Endodermal cell (in vitro differentiated cells): Measurements from ENCODE around the gene SOCS2. TPM values are rescaled to one million over a fixed set of nuclear protein-coding genes. Genes with fewer than 3 reads are reported as not detected.

Source experiments
- DNase-seq: peaks from one replicate; pipeline ENCODE4 v3.0.0-alpha.2; 2017
- H3K27ac ChIP-seq: 2 replicates; pipeline ENCODE4 v1.5.1; 2013; ENCODE audit warnings: mild to moderate bottlenecking, low read depth, low read length, moderate library complexity
- H3K27me3 ChIP-seq: 2 replicates; pipeline ENCODE4 v1.6.1; 2013; ENCODE audit warnings: mild to moderate bottlenecking, low read length, moderate library complexity; ENCODE audit not compliant: insufficient read depth, control insufficient read depth, poor library complexity, severe bottlenecking
- H3K36me3 ChIP-seq: 2 replicates; pipeline ENCODE4 v1.7.0; 2013; ENCODE audit warnings: mild to moderate bottlenecking, low read length, moderate library complexity; ENCODE audit not compliant: control insufficient read depth, insufficient read depth
- H3K4me1 ChIP-seq: one replicate; pipeline ENCODE4 v1.7.0; 2013; ENCODE audit warnings: low read length; ENCODE audit not compliant: control insufficient read depth, insufficient read depth
- H3K4me3 ChIP-seq: 2 replicates; pipeline ENCODE4 v1.5.1; 2013; ENCODE audit warnings: mild to moderate bottlenecking, low read length, moderate library complexity
- H3K9ac ChIP-seq: 2 replicates; pipeline ENCODE4 v1.6.1; 2013; ENCODE audit warnings: mild to moderate bottlenecking, low read length, moderate library complexity; ENCODE audit not compliant: poor library complexity, severe bottlenecking; ENCODE audit errors: extremely low read depth
- H3K9me3 ChIP-seq: 2 replicates; pipeline ENCODE4 v1.6.1; 2013; ENCODE audit warnings: mild to moderate bottlenecking, low read length, moderate library complexity; ENCODE audit not compliant: control insufficient read depth
- H3K27ac Mint-ChIP-seq: 2 replicates; pipeline ENCODE4 v1.8.0; 2020; ENCODE audit warnings: mixed read lengths
- H3K27me3 Mint-ChIP-seq: 2 replicates; pipeline ENCODE4 v1.8.0; 2021; ENCODE audit warnings: mild to moderate bottlenecking, mixed read lengths; ENCODE audit not compliant: insufficient read depth
- H3K36me3 Mint-ChIP-seq: 2 replicates; pipeline ENCODE4 v1.8.0; 2020; ENCODE audit warnings: low read depth, mixed read lengths
- H3K4me1 Mint-ChIP-seq: 2 replicates; pipeline ENCODE4 v1.8.0; 2020; ENCODE audit warnings: mixed read lengths
- H3K4me3 Mint-ChIP-seq: 2 replicates; pipeline ENCODE4 v1.8.0; 2020; ENCODE audit warnings: mild to moderate bottlenecking, moderate library complexity, mixed read lengths
- H3K9me3 Mint-ChIP-seq: 2 replicates; pipeline ENCODE4 v1.8.0; 2020; ENCODE audit warnings: mild to moderate bottlenecking, mixed read lengths
- CTCF ChIP-seq: fragments of 200-600 bp; sonication (generic); conservative IDR thresholded peaks from 2 replicates; pipeline ENCODE4 v1.5.0; 2021; ENCODE audit warnings: antibody characterized with exemption, mild to moderate bottlenecking
- WGBS, 2 experiments: methylation state at CpG; one replicate each; pipeline versions ENCODE4 v1.1.5 to v1.1.7; 2013; ENCODE audit warnings: missing lambda C conversion rate in 2 of 2, mixed read lengths in 1 of 2; ENCODE audit not compliant: insufficient coverage in 1 of 2, insufficient read length in 1 of 2; 5-methylcytosine and 5-hydroxymethylcytosine counted together
- total RNA-seq, 2 donors: library from RNA; stranded (reverse); fragmentation: NEBNext Ultra II Directional in 1 of 2; extraction: Animal tissue kit (Norgen Biotek cat#: 25700) in 1 of 2; gene quantifications; 2 replicates in 1 of 2; 3 replicates in 1 of 2; pipeline ENCODE4 v1.2.1, GENCODE V29; 2021

Gene SOCS2
- total RNA-seq, 2 donors from 2014 or later, result 46.9 to 60.2 TPM

- Mint-ChIP-seq H3K4me3 (no peak overlapping the region), H3K36me3 (peaks cover 31% of the 10 kb centered on the region), H3K4me1 (no peaks in the 10 kb centered on the region), H3K27ac (no peak overlapping the region), H3K27me3 (no peaks in the 10 kb centered on the region), H3K9me3 (no peaks in the 10 kb centered on the region)
- WGBS, 2 experiments, result 92% methylated on average over 2 of the region's 2 CpGs; no CpG with 5 or more reads in 1 of the 2 experiments
- no peak overlapping the region for H3K4me3 ChIP-seq
- no peaks in the 10 kb centered on the region for H3K9me3 ChIP-seq
- peaks cover 10% of the 10 kb centered on the region for H3K36me3 ChIP-seq
- no peak overlapping the region for H3K27ac ChIP-seq
- no peak for DNase-seq
- no peaks in the 10 kb centered on the region for H3K27me3 ChIP-seq
- no peak overlapping the region for H3K9ac ChIP-seq
- no peak for TF ChIP-seq CTCF
- H3K4me1 ChIP-seq, result no peaks in the 10 kb centered on the region
These were observed 24.7 kb upstream of the SOCS2 start for GRCh38 chr12:93547778-93548177.

GRCh38 chr12:93549174-93549573, 23.3 kb upstream of the SOCS2 start:
- H3K27me3 Mint-ChIP-seq, result no peaks in the 10 kb centered on the region
- H3K4me1 Mint-ChIP-seq, result no peaks in the 10 kb centered on the region
- Histone ChIP-seq H3K9me3 (no peaks in the 10 kb centered on the region), H3K27ac (no peak overlapping the region), H3K4me1 (no peaks in the 10 kb centered on the region), H3K27me3 (no peaks in the 10 kb centered on the region), H3K4me3 (no peak overlapping the region), H3K36me3 (peaks cover 9% of the 10 kb centered on the region), H3K9ac (no peak overlapping the region)
- peaks cover 33% of the 10 kb centered on the region for H3K36me3 Mint-ChIP-seq
- WGBS, 2 experiments, result 77 to 85% methylated on average over 6 of the region's 6 CpGs
- no peak for TF ChIP-seq CTCF
- no peak overlapping the region for H3K4me3 Mint-ChIP-seq
- peak overlapping the region; percentile 26 for H3K27ac Mint-ChIP-seq
- peak; percentile 34 for DNase-seq
- H3K9me3 Mint-ChIP-seq, result no peaks in the 10 kb centered on the region

- Histone ChIP-seq H3K4me3 (no peak overlapping the region), H3K9ac (no peak overlapping the region), H3K36me3 (peaks cover 8% of the 10 kb centered on the region), H3K9me3 (no peaks in the 10 kb centered on the region), H3K27ac (no peak overlapping the region), H3K4me1 (no peaks in the 10 kb centered on the region), H3K27me3 (no peaks in the 10 kb centered on the region)
- Mint-ChIP-seq H3K36me3 (peaks cover 34% of the 10 kb centered on the region), H3K27ac (no peak overlapping the region), H3K27me3 (no peaks in the 10 kb centered on the region), H3K9me3 (no peaks in the 10 kb centered on the region), H3K4me3 (no peak overlapping the region), H3K4me1 (no peaks in the 10 kb centered on the region)
- TF ChIP-seq CTCF, result no peak
- DNase-seq, result peak; percentile 41
- 83 to 89% methylated on average over 5 to 10 of the region's 11 CpGs for WGBS, 2 experiments
These were observed 21.5 kb upstream of the SOCS2 start for GRCh38 chr12:93550748-93551611.
